ENCODE measurements around the gene OSBPL3.
"Not testable (repeated sequence)": the region's sequence is repeated elsewhere in the genome, so short reads cannot be mapped to it uniquely, and the experiment has no call there.

Gene OSBPL3, protein sequence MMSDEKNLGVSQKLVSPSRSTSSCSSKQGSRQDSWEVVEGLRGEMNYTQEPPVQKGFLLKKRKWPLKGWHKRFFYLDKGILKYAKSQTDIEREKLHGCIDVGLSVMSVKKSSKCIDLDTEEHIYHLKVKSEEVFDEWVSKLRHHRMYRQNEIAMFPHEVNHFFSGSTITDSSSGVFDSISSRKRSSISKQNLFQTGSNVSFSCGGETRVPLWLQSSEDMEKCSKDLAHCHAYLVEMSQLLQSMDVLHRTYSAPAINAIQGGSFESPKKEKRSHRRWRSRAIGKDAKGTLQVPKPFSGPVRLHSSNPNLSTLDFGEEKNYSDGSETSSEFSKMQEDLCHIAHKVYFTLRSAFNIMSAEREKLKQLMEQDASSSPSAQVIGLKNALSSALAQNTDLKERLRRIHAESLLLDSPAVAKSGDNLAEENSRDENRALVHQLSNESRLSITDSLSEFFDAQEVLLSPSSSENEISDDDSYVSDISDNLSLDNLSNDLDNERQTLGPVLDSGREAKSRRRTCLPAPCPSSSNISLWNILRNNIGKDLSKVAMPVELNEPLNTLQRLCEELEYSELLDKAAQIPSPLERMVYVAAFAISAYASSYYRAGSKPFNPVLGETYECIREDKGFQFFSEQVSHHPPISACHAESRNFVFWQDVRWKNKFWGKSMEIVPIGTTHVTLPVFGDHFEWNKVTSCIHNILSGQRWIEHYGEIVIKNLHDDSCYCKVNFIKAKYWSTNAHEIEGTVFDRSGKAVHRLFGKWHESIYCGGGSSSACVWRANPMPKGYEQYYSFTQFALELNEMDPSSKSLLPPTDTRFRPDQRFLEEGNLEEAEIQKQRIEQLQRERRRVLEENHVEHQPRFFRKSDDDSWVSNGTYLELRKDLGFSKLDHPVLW

GRCh38 chr7:24979863-24980533, at the start of gene OSBPL3:
TSS of gene OSBPL3 (minus strand) at chr7:24980178. CDS start at chr7:24892472, 87,706 bp downstream.
- peak; percentile 90 to 94 for DNase-seq (ENCODE audit: low read depth in 2 of 2)

DNA sequence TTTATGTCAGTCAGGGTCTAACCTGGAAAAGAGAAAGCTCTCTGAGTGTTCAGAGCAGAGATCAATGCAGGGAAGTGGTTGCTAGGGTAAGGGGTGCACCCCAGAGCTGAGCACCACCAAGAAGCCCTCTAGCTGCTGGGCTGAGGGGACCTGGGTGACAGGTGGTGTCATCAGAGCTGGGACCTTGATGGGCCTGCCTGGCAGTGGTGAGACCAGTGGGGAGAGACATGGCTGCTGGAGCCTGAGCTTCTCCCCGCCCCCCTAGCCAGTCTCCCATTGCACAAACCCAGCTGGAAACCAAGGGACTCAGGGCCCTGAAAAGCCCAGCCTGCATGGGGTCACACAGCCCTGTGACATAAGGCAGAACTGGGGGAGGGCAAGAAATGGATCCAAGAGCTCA, 49.1 kb upstream of the OSBPL3 start:
- DNase-seq (ENCODE audit: low read depth in 2 of 2) = no peak

DNA sequence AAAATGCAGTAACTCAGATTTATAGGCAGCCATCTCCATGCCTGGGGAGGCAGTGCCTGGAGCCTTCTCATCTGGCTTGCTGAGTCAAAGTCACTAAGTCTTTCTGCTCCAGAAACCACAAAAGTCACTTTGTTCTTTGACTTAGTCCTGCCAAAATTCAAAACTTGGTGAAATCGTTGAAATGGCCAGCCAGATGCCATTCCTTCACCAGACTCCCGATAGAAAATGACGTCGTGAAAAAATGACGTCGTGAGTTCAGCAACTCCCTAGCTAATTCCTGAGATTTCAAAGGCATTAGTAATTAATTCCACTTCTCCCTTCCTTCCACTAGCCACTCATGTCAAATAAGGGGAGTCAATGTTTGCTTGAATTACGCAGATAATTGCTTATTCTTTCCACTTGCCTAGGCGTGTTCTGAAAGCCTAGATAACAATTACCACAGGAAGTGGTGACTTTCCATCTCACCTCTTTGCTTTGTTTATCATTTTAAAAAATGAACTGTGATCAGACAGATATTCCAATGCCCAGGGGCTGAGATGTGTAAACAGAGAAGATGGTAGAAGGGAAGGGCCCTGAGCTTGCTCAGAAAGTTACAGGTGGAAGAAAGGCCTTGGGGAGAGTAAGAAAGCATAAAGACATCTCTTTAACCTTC, 48.5 kb upstream of the OSBPL3 start:
- DNase-seq (ENCODE audit: low read depth in 2 of 2) = no peak

DNA sequence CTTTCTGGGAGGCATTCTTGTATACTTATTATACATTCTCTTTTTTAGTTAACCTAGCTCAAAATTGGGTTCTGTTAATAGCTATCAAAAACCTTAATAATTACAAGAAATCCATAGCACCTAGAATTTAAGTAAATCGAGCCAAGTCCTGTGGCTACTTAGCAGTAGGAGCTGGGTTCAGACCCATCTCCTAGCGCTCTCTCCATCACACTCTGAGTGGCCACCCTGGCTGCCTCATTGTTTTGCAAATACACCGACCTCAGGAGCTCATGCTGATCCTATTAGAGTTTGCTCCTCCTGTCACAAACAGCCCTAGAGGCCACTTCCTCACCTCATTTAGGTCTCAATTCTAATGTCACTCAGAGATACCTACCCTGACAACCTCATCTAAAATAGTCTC, 46.2 kb upstream of the OSBPL3 start:
- DNase-seq (ENCODE audit: low read depth in 2 of 2) = no peak

DNA sequence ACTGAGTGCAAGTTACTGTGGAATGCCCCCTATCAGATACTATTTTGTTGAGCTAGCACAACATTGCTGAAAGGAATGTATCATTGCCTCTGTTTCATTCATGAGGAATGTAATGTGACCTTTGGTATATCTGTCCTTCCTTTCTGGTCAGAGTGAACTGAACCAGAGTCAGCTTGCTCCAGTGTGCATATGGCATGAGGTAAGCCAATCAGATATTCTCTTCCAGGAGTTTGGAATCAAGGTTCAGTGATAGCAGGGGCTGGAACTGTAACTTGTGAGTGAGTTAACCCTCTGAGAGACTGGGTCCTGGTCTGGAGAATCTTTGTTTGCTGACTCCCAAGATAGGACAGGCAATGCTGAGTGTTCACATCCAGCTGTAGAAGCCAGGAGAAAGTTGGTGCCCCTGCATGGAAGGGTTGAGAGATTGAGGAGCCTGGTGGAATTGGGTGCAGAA, 45.3 kb upstream of the OSBPL3 start:
- DNase-seq (ENCODE audit: low read depth in 2 of 2) = no peak

GRCh38 chr7:25024066-25024465, 44.1 kb upstream of the OSBPL3 start:
- no peak for DNase-seq (ENCODE audit: low read depth in 2 of 2)

GRCh38 chr7:25017671-25018070, 37.7 kb upstream of the OSBPL3 start:
- DNase-seq (ENCODE audit: low read depth in 2 of 2) = not testable (repeated sequence)

DNA sequence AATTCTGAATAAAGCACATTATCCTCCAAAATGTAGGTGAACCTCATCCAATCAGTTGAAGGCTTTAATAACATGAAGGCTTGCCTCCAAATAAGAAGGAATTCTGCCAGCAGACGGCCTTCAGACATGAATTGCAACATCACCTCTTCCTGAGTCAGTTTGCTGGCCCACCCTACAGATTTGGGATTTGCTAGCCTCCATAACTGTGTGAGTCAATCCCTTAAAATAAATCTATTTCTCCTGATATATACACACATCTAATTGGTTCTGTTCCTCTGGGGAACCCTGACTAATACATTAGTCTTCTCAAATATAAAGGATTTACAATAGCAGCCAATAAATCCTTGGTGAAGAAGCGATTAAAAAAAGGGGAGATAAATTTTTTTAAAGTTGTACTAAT, 34.8 kb upstream of the OSBPL3 start:
- DNase-seq (ENCODE audit: low read depth in 2 of 2) = no peak

GRCh38 chr7:25012710-25013109, 32.7 kb upstream of the OSBPL3 start:
- DNase-seq (ENCODE audit: low read depth in 2 of 2) = not testable (repeated sequence)

- no peak for DNase-seq (ENCODE audit: low read depth in 2 of 2)
Observed at GRCh38 chr7:25012254-25012653, 32.3 kb upstream of the OSBPL3 start.

DNA sequence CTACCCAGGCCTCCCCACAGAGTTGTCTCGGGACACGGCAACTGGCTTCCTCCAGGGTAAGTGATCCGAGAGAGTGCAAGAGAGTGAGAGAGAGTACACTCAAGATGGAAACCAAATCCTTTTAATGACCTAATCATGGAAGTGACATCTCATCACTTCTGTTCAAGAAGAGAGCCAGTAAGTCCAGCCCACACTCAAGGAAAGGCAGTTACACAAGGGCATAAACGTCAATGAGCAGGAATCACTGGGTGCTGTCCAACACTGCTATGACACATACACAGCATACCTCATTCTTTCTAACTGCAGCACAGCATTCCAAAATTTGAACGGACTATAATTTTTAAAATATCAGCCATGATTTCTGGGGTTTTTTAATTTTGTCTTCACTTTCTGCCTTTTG, 29.3 kb upstream of the OSBPL3 start:
- DNase-seq (ENCODE audit: low read depth in 2 of 2) = no peak

GRCh38 chr7:25007668-25008067, 27.7 kb upstream of the OSBPL3 start:
- DNase-seq (ENCODE audit: low read depth in 2 of 2) = no peak

DNA sequence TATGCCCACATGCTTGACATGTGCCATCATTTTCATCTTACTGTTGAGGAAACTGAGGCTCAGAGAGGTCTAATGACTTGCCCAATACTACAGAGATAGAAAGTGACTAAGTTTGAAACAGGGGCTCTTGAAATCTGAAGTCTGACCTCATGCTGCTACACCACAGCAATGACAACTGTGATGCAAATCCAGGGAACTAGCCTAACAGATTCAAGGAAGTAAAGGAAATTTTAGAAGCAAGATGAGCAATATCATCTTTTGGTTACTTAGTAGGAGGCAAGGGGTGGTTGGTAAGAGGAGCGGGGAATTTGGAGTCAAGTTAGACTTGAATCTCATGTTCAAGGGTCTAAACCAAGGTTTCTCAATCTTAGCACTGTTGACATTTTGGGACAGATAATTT, 26.3 kb upstream of the OSBPL3 start:
- no peak for DNase-seq (ENCODE audit: low read depth in 2 of 2)

GRCh38 chr7:25005658-25006057, 25.7 kb upstream of the OSBPL3 start:
- no peak for DNase-seq (ENCODE audit: low read depth in 2 of 2)

GRCh38 chr7:25002786-25003185, 22.8 kb upstream of the OSBPL3 start:
- DNase-seq (ENCODE audit: low read depth in 2 of 2) = no peak

GRCh38 chr7:24995466-24995865, 15.5 kb upstream of the OSBPL3 start:
- no peak for DNase-seq (ENCODE audit: low read depth in 2 of 2)

DNA sequence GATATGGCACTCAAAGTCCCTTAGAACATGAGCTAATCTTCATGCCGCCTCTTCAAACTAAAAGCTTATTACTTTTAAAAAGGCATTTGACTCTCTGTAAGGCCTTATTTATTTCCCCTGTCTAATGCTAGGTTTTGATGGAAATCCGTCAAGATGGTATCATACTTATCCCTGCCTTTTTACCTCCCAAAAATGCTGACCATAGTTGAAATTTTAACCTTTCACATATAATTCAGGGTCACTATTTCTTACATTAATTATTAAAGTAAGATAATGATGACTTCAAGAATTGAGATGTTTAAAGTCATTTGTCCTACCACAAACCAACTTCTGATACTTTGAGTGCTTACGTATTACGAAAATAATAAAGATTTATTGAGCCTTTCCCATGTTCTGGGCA, 12.3 kb upstream of the OSBPL3 start:
- no peak for DNase-seq (ENCODE audit: low read depth in 2 of 2)

DNA sequence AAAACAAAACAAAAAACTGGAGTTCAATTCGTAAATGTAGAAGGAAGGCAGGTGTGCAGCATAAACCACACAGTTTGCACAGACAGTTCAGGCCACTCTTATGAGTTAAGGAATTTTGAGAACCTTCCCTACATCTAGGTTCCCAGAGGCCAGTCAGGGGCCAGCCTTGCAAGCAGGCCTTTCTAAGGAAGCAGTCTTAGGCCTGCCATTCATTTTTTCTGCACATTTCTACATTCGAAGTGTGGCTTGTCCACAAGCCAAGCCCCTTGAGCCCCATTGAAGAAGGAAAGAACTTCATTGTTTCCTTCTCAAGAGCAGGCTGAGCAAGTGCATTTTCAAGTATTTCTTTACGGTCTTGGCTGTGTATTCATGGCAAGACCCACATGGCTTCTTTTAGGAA, 11.4 kb upstream of the OSBPL3 start:
- no peak for DNase-seq (ENCODE audit: low read depth in 2 of 2)

GRCh38 chr7:24987331-24987842, 7.4 kb upstream of the OSBPL3 start:
- no peak for DNase-seq (ENCODE audit: low read depth in 2 of 2)

- DNase-seq (ENCODE audit: low read depth in 2 of 2) = no peak
Observed at GRCh38 chr7:24982917-24983316, 2.9 kb upstream of the OSBPL3 start.

DNA sequence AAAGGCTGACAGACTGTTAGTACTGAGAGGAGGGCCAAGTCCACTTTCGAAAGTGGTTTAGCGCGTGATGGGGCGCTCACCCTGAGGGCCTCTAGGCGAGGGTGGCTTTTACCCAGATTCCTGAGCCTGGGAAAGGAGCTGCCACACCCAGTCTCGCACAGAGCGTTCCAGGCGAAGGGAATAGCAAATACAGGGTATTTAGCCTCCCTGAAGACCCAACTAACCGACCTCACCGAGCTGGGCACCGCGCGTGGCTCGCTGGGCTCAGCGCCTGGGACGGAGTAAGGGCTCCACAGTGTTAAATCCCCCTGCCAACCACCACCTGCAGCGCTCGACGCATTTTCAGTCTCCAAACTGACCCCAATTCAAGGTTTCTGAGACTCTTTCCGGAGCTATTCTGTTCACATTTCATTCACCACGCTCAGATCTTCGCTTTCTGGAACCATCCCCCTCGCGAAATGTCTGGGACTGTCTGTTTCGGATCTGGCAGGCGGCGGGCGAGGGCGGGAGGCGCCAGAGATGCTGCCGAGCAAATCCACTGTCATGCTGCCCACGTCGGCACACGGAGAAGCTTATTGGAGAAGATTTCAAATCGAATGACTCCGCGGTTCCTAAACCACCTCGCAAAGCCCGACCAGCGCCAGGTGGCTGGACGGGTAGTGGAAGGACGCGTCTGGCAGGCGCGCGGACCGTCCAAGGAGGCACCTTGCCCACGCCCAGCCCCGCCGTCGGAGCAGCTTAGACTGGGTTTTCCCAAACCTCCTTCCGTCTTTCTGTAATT, 1.4 kb upstream of the OSBPL3 start:
- peak in 1 of 2 donors; percentile 42 for DNase-seq (ENCODE audit: low read depth in 2 of 2)

All from stimulated activated CD8-positive, alpha-beta memory T cell treated with anti-CD3 and anti-CD28 coated beads, Interleukin-2, amount 100 ng/mL, for 48 hours (primary cell).